HCT116 (cell line): ENCODE data around the gene TPD52L2. TPM values are rescaled to one million over a fixed set of nuclear protein-coding genes. Genes with fewer than 3 reads are reported as not detected.

Experiments used
- ATAC-seq: fragments of 200-7000 bp; cut with Tn5 transposase; 2 replicates; pipeline ENCODE4 v1.9.1; 2020; ENCODE audit warnings: mild to moderate bottlenecking, moderate library complexity
- BruUV-seq: library from RNA; stranded (reverse); fragments of 400-500 nt; replicated peaks from 2 replicates; lab custom pipeline; 2021; lab: Mats Ljungman, UMichigan
- CTCF ChIA-PET: fragments of 300-600 bp; sonication (Branson Sonifier 250); formaldehyde crosslinking; loops from one replicate; lab custom pipeline; 2021; ENCODE audit warnings: antibody characterized with exemption; lab: Charles Lee
- POLR2A ChIA-PET: fragments of 300-600, 350-600 bp; sonication (Branson Sonifier 250); formaldehyde crosslinking; loops from one replicate; lab custom pipeline; 2021; ENCODE audit warnings: antibody characterized with exemption; lab: Charles Lee
- RAD21 ChIA-PET, 2 experiments: fragments of 300-600 bp; sonication (Branson Sonifier 250); formaldehyde crosslinking; loops; one replicate each; lab custom pipeline; 2023; ENCODE audit warnings: low total read pairs in 2 of 2; ENCODE audit not compliant: uncharacterized antibody in 2 of 2, unreplicated experiment in 2 of 2, low non-redundant PET in 1 of 2; lab: Charles Lee
- DNase-seq: peaks from one replicate; pipeline ENCODE4 v3.0.0-alpha.2; 2010; ENCODE audit warnings: low read depth, low spot score
- H2AFZ ChIP-seq: fragments of 200-600 bp; shearing (Covaris generic), sonication (generic); 2 replicates; pipeline ENCODE4 v1.6.1; 2017; ENCODE audit warnings: low read depth, mixed run types, mixed read lengths, antibody characterized with exemption, low read length; ENCODE audit not compliant: poor library complexity, severe bottlenecking
- H3K27ac ChIP-seq: 2 replicates; pipeline ENCODE4 v1.5.1; 2012; ENCODE audit warnings: low read depth, low read length
- H3K27me3 ChIP-seq: fragments of 200-600 bp; sonication (generic); 2 replicates; pipeline ENCODE4 v1.6.1; 2016; ENCODE audit warnings: mixed run types, low read length, mixed read lengths; ENCODE audit not compliant: insufficient read depth
- H3K36me3 ChIP-seq, 2 experiments: fragments of 200-500 bp in 1 of 2; fragments of 200-600 bp in 1 of 2; sonication (Bioruptor generic) in 1 of 2; sonication (generic) in 1 of 2; 2 replicates each; pipeline versions ENCODE4 v1.5.1 to v1.6.1; 2014 to 2016; ENCODE audit warnings: low read length in 2 of 2, inconsistent platforms in 1 of 2, mixed read lengths in 1 of 2, mixed run types in 1 of 2; ENCODE audit not compliant: insufficient read depth in 2 of 2, control insufficient read depth in 1 of 2
- H3K4me1 ChIP-seq, 2 experiments: fragments of 200-600 bp in 1 of 2; sonication (generic) in 1 of 2; 2 replicates each; pipeline versions ENCODE4 v1.5.1 to v1.6.1; 2012 to 2017; ENCODE audit warnings: low read length in 2 of 2, inconsistent platforms in 1 of 2, mild to moderate bottlenecking in 1 of 2, mixed read lengths in 1 of 2, mixed run types in 1 of 2, moderate library complexity in 1 of 2; ENCODE audit not compliant: insufficient read depth in 2 of 2, control insufficient read depth in 1 of 2
- H3K4me2 ChIP-seq: fragments of 200-600 bp; sonication (generic); 2 replicates; pipeline ENCODE4 v1.6.1; 2017; ENCODE audit warnings: mixed run types, low read length, mixed read lengths
- H3K4me3 ChIP-seq, 2 experiments: fragments of 200-600 bp in 1 of 2; sonication (generic) in 1 of 2; replicated peaks in 1 of 2; 2 replicates each; pipeline ENCODE4 v1.5.1; 2011 to 2016; ENCODE audit warnings: low read length in 2 of 2, control low read depth in 1 of 2, low read depth in 1 of 2, mild to moderate bottlenecking in 1 of 2, mixed read lengths in 1 of 2, mixed run types in 1 of 2
- H3K79me2 ChIP-seq: fragments of 200-600 bp; sonication (generic); 2 replicates; pipeline ENCODE4 v1.6.1; 2017; ENCODE audit warnings: mild to moderate bottlenecking, mixed run types, low read length, moderate library complexity, mixed read lengths; ENCODE audit not compliant: insufficient read depth
- H3K9ac ChIP-seq: fragments of 200-600 bp; sonication (generic); 2 replicates; pipeline ENCODE4 v1.6.1; 2016; ENCODE audit warnings: low read length, mixed read lengths
- H3K9me2 ChIP-seq: fragments of 200-600 bp; sonication (generic), shearing (Covaris generic); 2 replicates; pipeline ENCODE4 v1.6.1; 2017; ENCODE audit warnings: mixed run types, mild to moderate bottlenecking, moderate library complexity; ENCODE audit not compliant: insufficient read depth
- H3K9me3 ChIP-seq, 2 experiments: fragments of 200-500 bp in 1 of 2; fragments of 200-600 bp in 1 of 2; sonication (Bioruptor generic) in 1 of 2; sonication (generic) in 1 of 2; 2 replicates each; pipeline ENCODE4 v1.6.1; 2014 to 2017; ENCODE audit warnings: low read length in 2 of 2, mixed read lengths in 2 of 2, inconsistent platforms in 1 of 2, low read depth in 1 of 2, mild to moderate bottlenecking in 1 of 2, mixed run types in 1 of 2, moderate library complexity in 1 of 2; ENCODE audit not compliant: control insufficient read depth in 1 of 2, insufficient read depth in 1 of 2
- H4K20me1 ChIP-seq: fragments of 200-600 bp; sonication (generic), shearing (Covaris generic); 2 replicates; pipeline ENCODE4 v1.6.1; 2017; ENCODE audit warnings: mixed run types, mild to moderate bottlenecking, moderate library complexity; ENCODE audit not compliant: insufficient read depth
- ATF3 ChIP-seq: IDR thresholded peaks from 2 replicates; pipeline ENCODE4 v1.6.1; 2012
- CBX3 ChIP-seq: IDR thresholded peaks from 2 replicates; pipeline ENCODE4 v1.6.1; 2012; ENCODE audit warnings: low read depth
- CEBPB ChIP-seq: IDR thresholded peaks from 2 replicates; pipeline ENCODE4 v1.6.1; 2012; ENCODE audit warnings: low read depth
- ELF1 ChIP-seq: IDR thresholded peaks from 2 replicates; pipeline ENCODE4 v1.6.1; 2012; ENCODE audit warnings: low read depth, borderline replicate concordance
- EZH2 ChIP-seq: fragments of 200-600 bp; sonication (generic); IDR thresholded peaks from 2 replicates; pipeline ENCODE4 v1.6.1; 2017; ENCODE audit warnings: antibody characterized with exemption, mixed run types
- EZH2phosphoT487 ChIP-seq: fragments of 200-600 bp; IDR thresholded peaks from 2 replicates; pipeline ENCODE4 v1.6.1; 2018; ENCODE audit warnings: antibody characterized with exemption, borderline replicate concordance
- POLR2A ChIP-seq: IDR thresholded peaks from 2 replicates; pipeline ENCODE4 v1.7.0; 2011; ENCODE audit warnings: borderline replicate concordance; ENCODE audit not compliant: insufficient read depth, insufficient read length; ENCODE audit errors: extremely low read depth
- POLR2AphosphoS5 ChIP-seq: IDR thresholded peaks from 2 replicates; pipeline ENCODE4 v1.6.1; 2011; ENCODE audit warnings: mild to moderate bottlenecking, low read depth, low read length, moderate library complexity
- RAD21 ChIP-seq: IDR thresholded peaks from 2 replicates; pipeline ENCODE4 v1.6.1; 2012; ENCODE audit warnings: low read depth, mild to moderate bottlenecking
- SIN3A ChIP-seq: IDR thresholded peaks from 2 replicates; pipeline ENCODE4 v1.6.1; 2012; ENCODE audit warnings: low read depth
- SP1 ChIP-seq: IDR thresholded peaks from 2 replicates; pipeline ENCODE4 v1.6.1; 2012; ENCODE audit warnings: low read depth
- SRF ChIP-seq: IDR thresholded peaks from 2 replicates; pipeline ENCODE4 v1.6.1; 2012; ENCODE audit warnings: low read depth
- TCF7L2 ChIP-seq: IDR thresholded peaks from 2 replicates; pipeline ENCODE4 v1.7.0; 2011; ENCODE audit warnings: borderline replicate concordance, inconsistent platforms; ENCODE audit not compliant: insufficient read depth, insufficient read length; ENCODE audit errors: extremely low read depth
- YY1 ChIP-seq: IDR thresholded peaks from 2 replicates; pipeline ENCODE4 v1.6.1; 2011; ENCODE audit warnings: low read length, low read depth, moderate library complexity, mild to moderate bottlenecking; ENCODE audit not compliant: insufficient replicate concordance; ENCODE audit errors: extremely low read depth
- ZFX ChIP-seq: fragments of 450-650 bp; IDR thresholded peaks from 2 replicates; pipeline ENCODE4 v1.6.1; 2017
- ZNF274 ChIP-seq: fragments of 200-500 bp; sonication (Bioruptor generic); IDR thresholded peaks from 2 replicates; pipeline ENCODE4 v1.6.1; 2014; ENCODE audit warnings: mild to moderate bottlenecking, low read depth, low read length, inconsistent platforms
- intact Hi-C: fragments of 100-400 bp; cut with micrococcal nuclease; formaldehyde crosslinking; loops from 2 replicates; pipeline ENCODE4 v1.10.0; 2022
- total RNA-seq: library from RNA; stranded (reverse); gene quantifications from one replicate; pipeline ENCODE4 v1.2.1, GENCODE V29; 2021; ENCODE audit not compliant: unreplicated experiment
- TF ChIP-seq, protein P1 (sequence below): IDR thresholded peaks from 2 replicates; pipeline ENCODE4 v1.6.1; 2012
- TF ChIP-seq, protein P2 (sequence below), 3 experiments: fragments of 200-600 bp in 1 of 3; sonication (generic) in 1 of 3; IDR thresholded peaks in 2 of 3; conservative IDR thresholded peaks in 1 of 3; 2 replicates each; pipeline ENCODE4 v1.5.1; 2012 to 2017; ENCODE audit warnings: low read depth in 2 of 3, low read length in 2 of 3, antibody characterized with exemption in 1 of 3, borderline replicate concordance in 1 of 3, control low read depth in 1 of 3, mild to moderate bottlenecking in 1 of 3, mixed read lengths in 1 of 3, mixed run types in 1 of 3, moderate library complexity in 1 of 3; ENCODE audit not compliant: insufficient read depth in 1 of 3
- TF ChIP-seq, protein P3 (sequence below): IDR thresholded peaks from 2 replicates; pipeline ENCODE4 v1.6.1; 2011; ENCODE audit warnings: mild to moderate bottlenecking, low read length, moderate library complexity; ENCODE audit not compliant: insufficient replicate concordance; ENCODE audit errors: extremely low read depth

Gene TPD52L2
- total RNA-seq, 1 experiment from 2014 or later: 149 TPM

GRCh38 chr20:63881451-63882226 is 16.6 kb downstream of the TPD52L2 start:
- Histone ChIP-seq H3K9me2 (no peaks in the 10 kb centered on the region), H3K4me1 (no peaks in the 10 kb centered on the region), H3K9me3 (no peaks in the 10 kb centered on the region), H3K79me2 (peaks cover 84% of the 10 kb centered on the region), H3K36me3 (peaks cover 24 to 41% of the 10 kb centered on the region in 2 experiments), H3K4me3 (no peak overlapping the region), H3K27me3 (no peaks in the 10 kb centered on the region), H4K20me1 (no peaks in the 10 kb centered on the region), H3K9ac (no peak overlapping the region), H3K4me2 (no peak overlapping the region), H3K27ac (no peak overlapping the region), H2AFZ (no peak overlapping the region)
- TF ChIP-seq POLR2A: no peak
- TF ChIP-seq TCF7L2: no peak
- TF ChIP-seq SRF: no peak
- no peak for TF ChIP-seq CEBPB
- TF ChIP-seq, protein P1, sequence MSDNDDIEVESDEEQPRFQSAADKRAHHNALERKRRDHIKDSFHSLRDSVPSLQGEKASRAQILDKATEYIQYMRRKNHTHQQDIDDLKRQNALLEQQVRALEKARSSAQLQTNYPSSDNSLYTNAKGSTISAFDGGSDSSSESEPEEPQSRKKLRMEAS: no peak
- TF ChIP-seq YY1: no peak
- no peak for TF ChIP-seq SIN3A
- no peak for TF ChIP-seq EZH2
- TF ChIP-seq POLR2AphosphoS5: no peak
- TF ChIP-seq SP1: no peak
- TF ChIP-seq, protein P2, sequence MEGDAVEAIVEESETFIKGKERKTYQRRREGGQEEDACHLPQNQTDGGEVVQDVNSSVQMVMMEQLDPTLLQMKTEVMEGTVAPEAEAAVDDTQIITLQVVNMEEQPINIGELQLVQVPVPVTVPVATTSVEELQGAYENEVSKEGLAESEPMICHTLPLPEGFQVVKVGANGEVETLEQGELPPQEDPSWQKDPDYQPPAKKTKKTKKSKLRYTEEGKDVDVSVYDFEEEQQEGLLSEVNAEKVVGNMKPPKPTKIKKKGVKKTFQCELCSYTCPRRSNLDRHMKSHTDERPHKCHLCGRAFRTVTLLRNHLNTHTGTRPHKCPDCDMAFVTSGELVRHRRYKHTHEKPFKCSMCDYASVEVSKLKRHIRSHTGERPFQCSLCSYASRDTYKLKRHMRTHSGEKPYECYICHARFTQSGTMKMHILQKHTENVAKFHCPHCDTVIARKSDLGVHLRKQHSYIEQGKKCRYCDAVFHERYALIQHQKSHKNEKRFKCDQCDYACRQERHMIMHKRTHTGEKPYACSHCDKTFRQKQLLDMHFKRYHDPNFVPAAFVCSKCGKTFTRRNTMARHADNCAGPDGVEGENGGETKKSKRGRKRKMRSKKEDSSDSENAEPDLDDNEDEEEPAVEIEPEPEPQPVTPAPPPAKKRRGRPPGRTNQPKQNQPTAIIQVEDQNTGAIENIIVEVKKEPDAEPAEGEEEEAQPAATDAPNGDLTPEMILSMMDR (IDR thresholded peaks at IDR 0.05 in 2 of 3, conservative IDR thresholded peaks at IDR 0.05 in 1 of 3; ENCODE audit: borderline replicate concordance in 1 of 3, insufficient read depth in 1 of 3, low read depth in 2 of 3, low read length in 2 of 3): no peak
- no peak for TF ChIP-seq ZFX
- no peak for TF ChIP-seq ZNF274
- TF ChIP-seq CBX3: no peak
- no peak for TF ChIP-seq RAD21
- TF ChIP-seq EZH2phosphoT487: no peak
- TF ChIP-seq, protein P3, sequence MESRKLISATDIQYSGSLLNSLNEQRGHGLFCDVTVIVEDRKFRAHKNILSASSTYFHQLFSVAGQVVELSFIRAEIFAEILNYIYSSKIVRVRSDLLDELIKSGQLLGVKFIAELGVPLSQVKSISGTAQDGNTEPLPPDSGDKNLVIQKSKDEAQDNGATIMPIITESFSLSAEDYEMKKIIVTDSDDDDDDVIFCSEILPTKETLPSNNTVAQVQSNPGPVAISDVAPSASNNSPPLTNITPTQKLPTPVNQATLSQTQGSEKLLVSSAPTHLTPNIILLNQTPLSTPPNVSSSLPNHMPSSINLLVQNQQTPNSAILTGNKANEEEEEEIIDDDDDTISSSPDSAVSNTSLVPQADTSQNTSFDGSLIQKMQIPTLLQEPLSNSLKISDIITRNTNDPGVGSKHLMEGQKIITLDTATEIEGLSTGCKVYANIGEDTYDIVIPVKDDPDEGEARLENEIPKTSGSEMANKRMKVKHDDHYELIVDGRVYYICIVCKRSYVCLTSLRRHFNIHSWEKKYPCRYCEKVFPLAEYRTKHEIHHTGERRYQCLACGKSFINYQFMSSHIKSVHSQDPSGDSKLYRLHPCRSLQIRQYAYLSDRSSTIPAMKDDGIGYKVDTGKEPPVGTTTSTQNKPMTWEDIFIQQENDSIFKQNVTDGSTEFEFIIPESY: no peak
- TF ChIP-seq ELF1: no peak
- TF ChIP-seq ATF3: no peak
- RAD21 ChIA-PET: no interaction called here
- ATAC-seq (no peak), DNase-seq (no peak)
- POLR2A ChIA-PET: no interaction called here
- no TSS peak for BruUV-seq
- CTCF ChIA-PET: no interaction called here
- intact Hi-C loops: no loop called here
